NCI-H460 (cell line): ENCODE data around the gene OR2S2. TPM values are rescaled to one million over a fixed set of nuclear protein-coding genes. Genes with fewer than 3 reads are reported as not detected.
"Not testable (repeated sequence)": the region's sequence is repeated elsewhere in the genome, so short reads cannot be mapped to it uniquely, and the experiment has no call there.

Source experiments
- DNase-seq: peaks from one replicate; pipeline ENCODE4 v3.0.0-alpha.2; 2016; ENCODE audit warnings: low read depth; ENCODE audit errors: extremely low read depth
- total RNA-seq: library from RNA; depleted of rRNA; stranded (reverse); fragments of >200 nt; shearing (Covaris generic); gene quantifications from 2 replicates; pipeline ENCODE4 v1.2.3, GENCODE V29; 2014

Gene OR2S2
- total RNA-seq, 1 experiment from 2014 or later = not detected

DNA sequence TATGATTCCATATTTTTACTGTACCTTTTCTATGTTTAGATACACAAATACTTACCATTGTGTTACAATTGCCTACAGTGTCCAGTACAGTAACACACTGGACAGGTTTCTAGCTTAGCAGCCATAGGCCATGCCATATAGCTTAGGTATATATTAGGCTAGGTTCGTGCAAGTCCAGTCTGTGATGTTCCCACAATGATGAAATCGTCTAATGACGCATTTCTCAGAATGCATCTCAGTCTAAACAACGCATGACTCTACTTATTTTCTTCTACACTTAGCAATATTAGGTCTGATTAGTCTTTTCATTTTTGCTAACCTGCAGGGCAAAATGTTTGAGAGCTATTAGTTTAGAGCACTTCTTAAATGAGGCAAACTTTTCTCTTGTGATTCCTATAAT is 22.7 kb downstream of the OR2S2 start:
- no peak for DNase-seq

- not testable (repeated sequence) for DNase-seq
These were observed 23.9 kb downstream of the OR2S2 start for GRCh38 chr9:35934069-35934468.

GRCh38 chr9:35933550-35934067 is 24.3 kb downstream of the OR2S2 start:
- no peak for DNase-seq

- no peak for DNase-seq
These were observed 25.2 kb downstream of the OR2S2 start for GRCh38 chr9:35932735-35933134.

DNA sequence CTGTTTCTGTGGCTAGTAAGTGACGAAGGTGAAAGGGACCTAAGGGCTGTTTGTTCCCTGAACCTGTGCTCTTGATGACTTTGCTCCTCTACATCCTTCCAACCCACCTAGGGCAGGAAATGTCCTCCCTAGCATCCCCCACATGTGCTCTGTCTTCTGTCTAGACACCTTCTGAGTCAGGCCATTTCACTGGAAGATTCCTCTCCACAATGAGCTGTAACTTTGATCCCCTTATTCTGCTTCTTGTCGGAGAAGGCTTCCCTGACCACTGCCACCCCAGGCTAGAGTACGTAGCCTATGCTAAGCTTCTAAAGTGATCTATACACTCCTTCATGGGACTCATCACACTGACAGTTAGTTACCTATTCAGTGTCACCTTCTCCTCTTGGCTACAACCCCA is 27.0 kb downstream of the OR2S2 start:
- DNase-seq = no peak

DNA sequence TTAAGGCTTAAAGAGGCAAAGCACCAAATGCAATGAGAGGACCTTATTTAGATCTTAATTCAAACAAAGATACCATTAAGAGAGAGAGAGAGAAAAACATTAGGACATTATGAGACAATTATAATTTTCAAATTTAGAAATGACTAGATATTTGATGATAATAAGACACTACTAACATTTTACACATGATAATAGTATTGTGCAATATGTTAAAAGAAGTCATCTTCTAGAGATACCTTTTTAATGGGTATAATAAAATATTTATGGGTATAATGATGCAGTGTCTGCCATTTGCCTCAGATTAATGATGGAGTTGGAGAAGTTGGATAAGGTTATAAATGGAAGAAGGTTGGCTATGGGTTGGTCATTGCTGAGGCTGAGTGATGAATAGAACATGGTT is 27.4 kb downstream of the OR2S2 start:
- DNase-seq = no peak

DNA sequence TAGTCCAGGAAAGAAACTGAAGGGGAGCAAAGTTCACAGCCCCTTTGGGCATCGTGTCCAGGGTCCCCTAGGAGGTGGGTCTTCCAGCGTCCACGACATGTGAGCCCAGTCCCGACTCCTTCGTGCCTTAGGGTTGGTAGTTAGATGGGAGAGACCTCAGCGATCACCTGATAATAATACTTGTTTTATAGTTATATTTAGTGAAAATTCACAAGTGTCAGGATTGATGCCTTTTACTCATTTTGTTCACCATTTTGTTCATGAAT is 28.6 kb downstream of the OR2S2 start:
- DNase-seq = no peak

DNA sequence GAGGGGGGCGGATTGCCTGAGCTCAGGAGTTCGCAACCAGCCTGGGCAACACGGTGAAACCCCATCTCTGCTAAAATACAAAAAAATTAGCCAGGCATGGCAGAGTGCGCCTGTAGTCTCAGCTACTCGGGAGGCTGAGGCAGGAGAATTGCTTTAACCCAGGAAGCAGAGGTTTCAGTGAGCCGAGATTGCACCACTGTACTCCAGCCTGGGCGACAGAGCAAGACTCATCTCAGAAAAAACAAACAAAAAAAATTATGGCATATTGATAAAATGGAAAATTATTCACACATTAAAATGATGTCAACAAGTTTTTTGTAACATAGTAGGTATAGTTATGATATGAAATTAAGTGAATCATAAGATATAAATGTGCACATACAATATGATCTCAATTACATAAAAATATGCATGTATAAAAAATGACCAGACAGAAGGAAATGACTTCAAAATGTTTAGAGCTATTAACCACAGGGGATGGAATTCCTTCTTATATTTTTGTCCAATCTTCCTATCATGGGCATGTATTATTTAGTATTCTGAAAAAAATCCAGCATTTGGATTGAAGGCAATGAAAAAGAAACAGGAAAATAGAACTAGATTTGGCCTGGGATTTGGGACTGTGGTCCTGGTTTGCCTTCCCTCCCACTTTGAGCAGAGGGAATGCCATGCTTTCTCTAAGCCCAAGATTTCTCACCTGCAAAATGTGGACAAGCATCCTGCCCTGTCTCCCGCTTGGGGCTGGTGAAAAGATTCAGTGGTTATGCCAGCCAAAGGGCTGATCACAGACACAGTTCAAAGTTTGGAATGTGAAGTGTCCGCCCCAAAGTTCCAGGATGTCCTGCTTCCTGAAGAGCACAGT is 29.1 kb downstream of the OR2S2 start:
- no peak for DNase-seq

DNA sequence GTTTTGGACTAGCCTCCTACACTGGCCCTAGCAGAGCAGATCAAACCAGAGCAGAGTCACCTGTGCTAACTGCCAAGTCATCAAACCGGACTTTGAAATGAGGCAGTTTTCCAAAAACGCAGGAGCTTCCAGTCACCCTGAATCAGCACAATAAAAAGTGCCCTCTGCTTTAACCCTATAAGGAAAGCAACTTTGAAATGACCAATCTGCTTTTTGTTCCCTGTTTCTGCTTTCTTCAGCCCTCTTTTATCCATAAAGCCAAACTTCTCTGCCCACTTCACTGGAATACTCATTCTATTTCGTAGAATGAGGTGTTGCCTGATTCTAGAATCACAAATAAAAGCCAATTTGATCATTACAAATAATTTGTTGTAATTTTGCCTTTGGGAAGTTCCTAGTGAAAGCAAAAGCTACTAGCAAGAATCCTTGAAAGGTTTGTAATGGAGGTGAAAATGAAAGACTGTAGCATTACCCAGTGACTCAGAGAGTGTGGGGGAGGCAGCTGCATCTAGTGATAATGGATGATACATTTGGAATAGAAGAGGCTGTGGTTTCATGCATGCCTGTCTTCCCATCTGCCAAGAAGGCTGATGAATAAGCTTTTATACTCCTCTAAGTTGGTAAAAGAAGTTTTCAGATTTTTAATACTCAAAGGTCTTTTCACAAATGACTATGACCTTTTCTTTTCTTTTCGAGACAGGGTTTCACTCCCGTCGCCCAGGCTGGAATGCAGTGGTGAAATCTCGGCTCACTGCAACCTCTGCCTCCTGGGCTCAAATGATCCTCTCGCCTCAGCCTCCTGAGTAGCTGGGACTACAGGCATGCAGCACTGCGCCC is 33.8 kb downstream of the OR2S2 start:
- peak; percentile 64 for DNase-seq

- no peak for DNase-seq
These were observed 34.4 kb downstream of the OR2S2 start for GRCh38 chr9:35923598-35923926.

DNA sequence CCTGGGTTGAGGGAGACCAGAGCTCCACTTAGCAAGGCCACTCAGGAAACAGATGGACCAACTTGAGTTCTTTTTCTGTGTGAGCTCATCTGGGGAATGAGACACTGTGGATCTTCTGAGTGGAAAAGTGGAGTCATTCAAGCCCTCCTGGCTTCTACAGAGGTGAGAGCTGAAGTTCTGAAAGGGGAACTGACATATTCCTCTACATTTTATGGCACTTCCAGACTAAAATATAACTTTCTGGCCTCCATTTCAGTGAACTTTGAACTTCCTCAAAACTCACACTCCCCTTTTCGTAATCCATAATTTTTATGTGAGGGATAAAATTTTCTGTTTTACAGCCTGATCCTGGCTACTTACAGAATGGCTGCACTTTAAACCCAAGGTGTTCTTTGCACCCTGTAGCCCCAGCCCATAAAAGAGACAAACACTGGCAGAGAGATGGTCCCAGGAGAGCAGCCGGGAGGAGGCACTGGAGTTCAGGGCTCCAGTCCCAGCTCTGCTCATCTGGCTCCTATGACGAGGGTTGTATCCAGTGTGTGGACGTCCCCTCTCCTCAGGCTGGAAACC is 37.8 kb downstream of the OR2S2 start:
- no peak for DNase-seq

- DNase-seq = no peak
These were observed 38.5 kb downstream of the OR2S2 start for GRCh38 chr9:35919212-35920008.

GRCh38 chr9:35918780-35919179 is 39.2 kb downstream of the OR2S2 start:
- DNase-seq = no peak

- DNase-seq = no peak
These were observed 40.7 kb downstream of the OR2S2 start for GRCh38 chr9:35917261-35917660.

GRCh38 chr9:35915681-35916294 is 42.2 kb downstream of the OR2S2 start:
- no peak for DNase-seq

GRCh38 chr9:35914301-35914807 is 43.6 kb downstream of the OR2S2 start:
- DNase-seq = no peak

GRCh38 chr9:35913429-35913828 is 44.5 kb downstream of the OR2S2 start:
- not testable (repeated sequence) for DNase-seq

GRCh38 chr9:35912791-35913400 is 45.1 kb downstream of the OR2S2 start:
- no peak for DNase-seq

DNA sequence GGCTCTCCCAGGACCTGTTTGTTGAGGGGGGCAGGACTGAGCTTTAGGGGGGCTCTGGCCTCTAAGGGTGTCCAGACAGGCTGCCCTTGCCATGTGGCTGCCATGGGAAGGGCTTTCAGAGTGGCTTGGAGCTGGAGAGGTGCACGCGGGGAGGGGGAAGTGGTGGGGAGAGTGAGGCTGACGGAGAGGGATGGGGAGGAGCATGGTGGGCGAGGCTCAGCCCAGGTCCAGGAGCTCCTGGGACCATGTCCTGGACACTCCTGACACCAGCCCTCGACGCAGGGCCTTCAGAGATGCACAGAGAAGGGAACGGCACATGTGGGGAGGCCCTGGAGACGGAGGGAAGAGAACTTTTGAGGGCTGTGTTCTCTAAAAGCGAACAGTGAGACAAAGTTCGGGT is 46.3 kb downstream of the OR2S2 start:
- DNase-seq = no peak
